MG63 (cell line): ENCODE measurements around the gene MBTD1. TPM values are rescaled to one million over a fixed set of nuclear protein-coding genes. Genes with fewer than 3 reads are reported as not detected.

Experiments used
- DNase-seq: peaks from one replicate; pipeline ENCODE4 v3.0.0-alpha.2; 2020
- H3K27me3 ChIP-seq: fragments of 250-450 bp; sonication (Bioruptor Pico); 2 replicates; pipeline ENCODE4 v1.5.1; 2020; ENCODE audit warnings: mild to moderate bottlenecking, moderate library complexity
- H3K36me3 ChIP-seq: fragments of 250-450 bp; sonication (Bioruptor Pico); 2 replicates; pipeline ENCODE4 v1.5.1; 2020; ENCODE audit warnings: mild to moderate bottlenecking, moderate library complexity
- H3K4me3 ChIP-seq: fragments of 250-450 bp; sonication (Bioruptor Pico); 2 replicates; pipeline ENCODE4 v1.5.1; 2020; ENCODE audit warnings: mild to moderate bottlenecking, moderate library complexity
- H3K9me3 ChIP-seq: fragments of 250-450 bp; sonication (Bioruptor Pico); 2 replicates; pipeline ENCODE4 v1.5.1; 2020; ENCODE audit warnings: mild to moderate bottlenecking, moderate library complexity
- total RNA-seq: library from RNA; depleted of rRNA; stranded (reverse); fragments of >200 nt; shearing (Covaris generic); gene quantifications from 2 replicates; pipeline ENCODE4 v1.2.3, GENCODE V29; 2014; ENCODE audit warnings: low replicate concordance

The MBTD1 gene
- total RNA-seq, 1 experiment from 2014 or later: 4.8 TPM

- peak overlapping the region; percentile 99 for H3K4me3 ChIP-seq
- DNase-seq: peak; percentile 68
- no peaks in the 10 kb centered on the region for H3K9me3 ChIP-seq
- no peaks in the 10 kb centered on the region for H3K27me3 ChIP-seq
- H3K36me3 ChIP-seq: peaks cover 72% of the 10 kb centered on the region
Observed at GRCh38 chr17:51166987-51167931, 92.6 kb downstream of the MBTD1 start.

DNA sequence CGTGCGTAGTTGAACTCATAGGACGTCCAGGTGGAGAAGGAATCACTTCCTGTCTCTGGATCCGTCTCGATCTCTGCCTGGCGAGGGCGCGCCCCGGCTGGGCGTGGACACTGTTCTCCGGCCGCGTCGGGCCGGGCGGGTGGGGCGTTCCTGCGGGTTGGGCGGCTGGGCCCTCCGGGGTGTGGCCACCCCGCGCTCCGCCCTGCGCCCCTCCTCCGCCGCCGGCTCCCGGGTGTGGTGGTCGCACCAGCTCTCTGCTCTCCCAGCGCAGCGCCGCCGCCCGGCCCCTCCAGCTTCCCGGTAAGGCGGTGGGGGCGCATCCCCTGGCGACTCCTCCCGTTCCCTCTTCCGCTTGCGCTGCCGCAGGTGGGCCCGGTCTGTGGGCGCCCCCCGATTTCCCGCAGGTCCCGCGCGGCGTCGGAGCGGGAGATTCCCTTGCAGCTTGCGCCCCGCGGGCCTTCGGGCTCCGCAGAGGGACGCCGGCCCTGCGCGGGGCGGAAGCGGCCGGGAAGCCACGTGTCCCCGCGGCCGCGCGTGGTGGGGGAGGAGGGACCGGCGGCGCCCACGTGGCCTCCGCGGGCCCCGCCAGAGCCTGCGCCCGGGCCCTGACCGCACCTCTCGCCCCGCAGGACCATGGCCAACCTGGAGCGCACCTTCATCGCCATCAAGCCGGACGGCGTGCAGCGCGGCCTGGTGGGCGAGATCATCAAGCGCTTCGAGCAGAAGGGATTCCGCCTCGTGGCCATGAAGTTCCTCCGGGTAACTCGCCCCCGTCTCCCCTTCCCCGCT, 93.5 kb downstream of the MBTD1 start, which contains the start of gene NME2:
Gene NME2, plus strand, starts transcription at position 214 of the 789 bp plus-strand sequence. Its CDS starts 420 bp downstream, at position 634.
- H3K27me3 ChIP-seq: no peaks in the 10 kb centered on the region
- H3K9me3 ChIP-seq: no peaks in the 10 kb centered on the region
- peak; percentile 95 for DNase-seq
- H3K4me3 ChIP-seq: peak within 1 kb of the TSS; percentile 99
- H3K36me3 ChIP-seq: peaks cover 71% of the 10 kb centered on the region

DNA sequence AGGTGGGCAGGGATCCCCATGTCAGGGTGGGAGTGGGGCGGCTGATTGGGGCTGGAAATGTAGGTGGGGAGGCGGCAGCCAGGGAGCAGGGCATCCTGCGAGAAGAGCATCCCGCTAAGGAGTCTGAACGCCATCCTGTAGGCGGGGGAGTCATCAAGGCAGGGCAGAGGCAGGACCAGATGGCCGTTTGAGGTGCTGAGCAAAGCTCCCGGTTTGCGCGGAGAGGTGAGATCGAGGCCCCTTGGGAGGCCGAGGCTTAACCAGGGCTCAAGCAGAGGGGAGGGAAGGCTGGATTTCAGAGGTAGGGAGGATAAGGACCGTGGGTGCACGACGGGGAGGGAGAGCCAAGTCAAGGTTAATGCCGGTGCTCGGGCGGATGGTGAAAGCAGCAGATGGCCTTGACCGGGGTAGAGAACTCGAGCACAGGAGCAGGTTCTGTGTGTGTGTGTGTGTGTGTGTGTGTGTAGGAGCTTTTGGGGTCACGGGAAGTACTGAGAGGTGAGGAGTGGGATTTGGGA, 94.1 kb downstream of the MBTD1 start:
- peak; percentile 51 for DNase-seq
- Histone ChIP-seq H3K27me3 (no peaks in the 10 kb centered on the region), H3K9me3 (no peaks in the 10 kb centered on the region), H3K36me3 (peaks cover 71% of the 10 kb centered on the region), H3K4me3 (peak overlapping the region; percentile 99)

GRCh38 chr17:51164911-51165679, 94.8 kb downstream of the MBTD1 start:
- Histone ChIP-seq H3K4me3 (peak overlapping the region; percentile 99), H3K36me3 (peaks cover 71% of the 10 kb centered on the region)
- DNase-seq: no peak

DNA sequence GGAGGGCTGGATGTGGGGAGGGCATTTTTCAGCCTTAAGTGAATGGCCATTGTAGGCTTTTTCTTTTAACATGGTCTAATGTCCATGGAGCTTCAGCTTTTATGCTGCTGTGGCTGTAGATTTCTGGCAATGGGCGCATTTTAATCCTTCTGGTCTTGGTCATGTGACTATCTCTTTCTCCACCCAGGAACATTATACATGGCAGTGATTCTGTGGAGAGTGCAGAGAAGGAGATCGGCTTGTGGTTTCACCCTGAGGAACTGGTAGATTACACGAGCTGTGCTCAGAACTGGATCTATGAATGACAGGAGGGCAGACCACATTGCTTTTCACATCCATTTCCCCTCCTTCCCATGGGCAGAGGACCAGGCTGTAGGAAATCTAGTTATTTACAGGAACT, 98.3 kb downstream of the MBTD1 start:
- no peak for DNase-seq
- Histone ChIP-seq H3K9me3 (no peaks in the 10 kb centered on the region), H3K4me3 (no peak overlapping the region), H3K27me3 (no peaks in the 10 kb centered on the region), H3K36me3 (peaks cover 71% of the 10 kb centered on the region)

More at GRCh38 chr17:51164911-51165679, 94.8 kb downstream of the MBTD1 start:
- Histone ChIP-seq H3K9me3 (no peaks in the 10 kb centered on the region), H3K27me3 (no peaks in the 10 kb centered on the region)

DNA sequence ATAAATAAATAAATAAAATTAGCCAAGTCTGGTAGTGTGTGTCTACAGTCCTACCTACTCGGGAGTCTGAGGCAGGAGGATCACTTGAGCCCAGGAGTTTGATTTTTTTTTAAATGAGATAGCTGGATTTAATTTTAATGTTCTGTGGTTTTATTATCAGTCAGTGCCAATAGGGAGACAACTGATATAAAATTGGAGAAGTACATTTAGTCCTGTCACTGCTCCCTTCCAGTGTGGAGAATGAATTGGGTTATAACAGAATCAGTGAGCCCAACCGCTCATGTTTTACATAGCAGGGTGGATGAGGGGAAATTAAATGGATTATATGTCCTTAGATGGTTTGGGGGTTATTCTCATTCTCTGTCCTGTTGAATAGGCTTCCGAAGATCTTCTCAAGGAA, 100.2 kb downstream of the MBTD1 start:
- DNase-seq: no peak
- Histone ChIP-seq H3K9me3 (no peaks in the 10 kb centered on the region), H3K4me3 (no peak overlapping the region), H3K36me3 (peaks cover 86% of the 10 kb centered on the region), H3K27me3 (no peaks in the 10 kb centered on the region)

DNA sequence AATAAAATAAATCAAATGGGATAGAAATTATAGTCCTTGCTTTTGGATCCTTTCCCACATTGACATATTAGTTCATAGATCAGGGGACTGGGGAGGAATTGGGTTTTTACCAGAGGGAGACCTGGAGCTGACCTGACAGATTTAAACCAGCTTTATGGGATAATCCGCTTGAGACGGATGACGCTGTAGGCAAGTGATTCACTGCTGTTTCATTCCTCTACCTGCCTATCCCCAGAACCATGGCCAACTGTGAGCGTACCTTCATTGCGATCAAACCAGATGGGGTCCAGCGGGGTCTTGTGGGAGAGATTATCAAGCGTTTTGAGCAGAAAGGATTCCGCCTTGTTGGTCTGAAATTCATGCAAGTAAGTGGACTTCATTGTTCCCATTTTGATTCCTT, 104.4 kb downstream of the MBTD1 start:
- peaks cover 57% of the 10 kb centered on the region for H3K36me3 ChIP-seq
- H3K9me3 ChIP-seq: no peaks in the 10 kb centered on the region
- DNase-seq: no peak
- no peaks in the 10 kb centered on the region for H3K27me3 ChIP-seq
- H3K4me3 ChIP-seq: peak overlapping the region; percentile 78

DNA sequence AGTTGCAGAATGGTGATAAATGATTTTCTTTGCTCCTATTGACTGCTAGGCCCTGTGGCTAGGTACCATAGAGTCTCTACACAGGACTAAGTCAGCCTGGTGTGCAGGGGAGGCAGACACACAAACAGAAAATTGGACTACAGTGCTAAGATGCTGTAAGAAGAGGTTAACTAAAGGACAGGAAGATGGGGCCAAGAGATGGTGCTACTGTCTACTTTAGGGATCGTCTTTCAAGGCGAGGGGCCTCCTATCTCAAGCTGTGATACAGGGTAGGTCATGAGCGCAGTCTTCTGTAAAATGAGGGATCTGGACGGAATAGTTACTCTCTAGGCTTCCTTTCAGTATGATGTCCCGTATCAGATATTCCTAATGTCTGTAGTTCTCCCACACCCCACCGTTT, 105.7 kb downstream of the MBTD1 start:
- H3K36me3 ChIP-seq: peaks cover 44% of the 10 kb centered on the region
- no peak for DNase-seq
- H3K9me3 ChIP-seq: no peaks in the 10 kb centered on the region
- no peaks in the 10 kb centered on the region for H3K27me3 ChIP-seq
- peak overlapping the region; percentile 78 for H3K4me3 ChIP-seq

- H3K36me3 ChIP-seq: peaks cover 37% of the 10 kb centered on the region
- H3K27me3 ChIP-seq: no peaks in the 10 kb centered on the region
- no peaks in the 10 kb centered on the region for H3K9me3 ChIP-seq
- H3K4me3 ChIP-seq: peak within 1 kb of the TSS; percentile 78
- DNase-seq: peak; percentile 98
Observed at GRCh38 chr17:51153210-51154072, 106.4 kb downstream of the MBTD1 start, which contains the start of gene NME1. TSS of gene NME1 (plus strand) at chr17:51153559. CDS start at chr17:51155655, 2,096 bp downstream.

GRCh38 chr17:51152766-51153209, 107.1 kb downstream of the MBTD1 start:
- Histone ChIP-seq H3K4me3 (peak overlapping the region; percentile 78), H3K36me3 (peaks cover 31% of the 10 kb centered on the region), H3K9me3 (no peaks in the 10 kb centered on the region), H3K27me3 (no peaks in the 10 kb centered on the region)
- DNase-seq: no peak

GRCh38 chr17:51150932-51151331, 108.9 kb downstream of the MBTD1 start:
- Histone ChIP-seq H3K36me3 (peaks cover 13% of the 10 kb centered on the region), H3K4me3 (no peak overlapping the region), H3K27me3 (no peaks in the 10 kb centered on the region), H3K9me3 (no peaks in the 10 kb centered on the region)
- no peak for DNase-seq

DNA sequence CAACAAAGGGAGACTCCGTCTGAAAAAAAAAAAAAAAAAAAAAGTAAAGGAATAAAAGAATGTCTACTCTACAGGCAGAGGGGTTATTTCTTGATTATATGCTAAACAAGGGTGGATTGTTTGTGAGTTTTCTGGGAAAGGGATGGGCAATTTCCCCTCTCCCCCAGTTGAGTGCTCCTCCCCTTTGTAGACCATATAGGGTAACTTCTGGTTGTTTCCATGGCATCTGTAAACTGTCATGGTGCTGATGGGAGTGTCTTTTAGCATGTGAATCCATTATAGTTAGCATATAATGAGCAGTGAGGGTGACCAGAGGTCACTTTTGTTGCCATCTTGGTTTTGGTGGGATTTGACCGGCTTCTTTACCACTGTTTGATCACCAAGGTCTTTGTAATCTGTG, 110.7 kb downstream of the MBTD1 start:
- Histone ChIP-seq H3K9me3 (no peaks in the 10 kb centered on the region), H3K36me3 (peaks cover 2% of the 10 kb centered on the region; the same call in 1 of the 2 replicates), H3K27me3 (no peaks in the 10 kb centered on the region), H3K4me3 (no peak overlapping the region)
- DNase-seq: no peak

- Histone ChIP-seq H3K36me3 (no peaks in the 10 kb centered on the region), H3K27me3 (no peaks in the 10 kb centered on the region), H3K9me3 (no peaks in the 10 kb centered on the region), H3K4me3 (no peak overlapping the region)
- peak; percentile 66 for DNase-seq
Observed at GRCh38 chr17:51147650-51148049, 112.2 kb downstream of the MBTD1 start.

- Histone ChIP-seq H3K27me3 (no peaks in the 10 kb centered on the region), H3K4me3 (no peak overlapping the region), H3K36me3 (no peaks in the 10 kb centered on the region), H3K9me3 (no peaks in the 10 kb centered on the region)
- no peak for DNase-seq
Observed at GRCh38 chr17:51144266-51145022, 115.4 kb downstream of the MBTD1 start.

DNA sequence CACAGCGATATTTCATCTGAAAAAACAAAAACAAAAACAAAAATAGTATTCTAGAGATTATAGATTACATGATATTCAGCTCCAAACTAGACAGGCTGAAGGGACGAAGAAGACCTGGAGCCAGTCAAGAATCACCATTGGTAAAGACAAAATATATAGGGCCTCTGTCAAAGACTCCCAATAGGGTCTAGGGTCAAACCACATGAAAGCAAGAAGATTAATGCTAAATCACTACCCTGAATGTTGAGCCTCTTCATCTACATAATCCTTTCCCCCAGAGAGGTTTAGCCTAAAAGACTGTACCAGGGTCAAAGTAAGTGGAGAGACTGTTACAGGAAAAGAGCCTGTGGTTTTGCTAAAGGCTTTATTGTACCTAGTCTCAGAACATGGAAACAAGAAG, 117.3 kb downstream of the MBTD1 start:
- H3K4me3 ChIP-seq: no peak overlapping the region
- DNase-seq: no peak
- H3K27me3 ChIP-seq: no peaks in the 10 kb centered on the region
- H3K9me3 ChIP-seq: no peaks in the 10 kb centered on the region
- H3K36me3 ChIP-seq: no peaks in the 10 kb centered on the region
